B cell (primary cell): ENCODE measurements around the gene MRTFB. TPM values are rescaled to one million over a fixed set of nuclear protein-coding genes. Genes with fewer than 3 reads are reported as not detected.

Experiments
- ATAC-seq: fragments of 200-7000 bp; cut with Tn5 transposase; one replicate; pipeline ENCODE4 v1.10.0; 2021; ENCODE audit warnings: low read depth, mild to moderate bottlenecking, moderate number of reproducible peaks, moderate library complexity
- CTCF ChIA-PET: fragments of 350-600 bp; sonication (Branson Sonifier 250); formaldehyde crosslinking; loops from one replicate; lab custom pipeline; 2021; ENCODE audit warnings: antibody characterized with exemption, inconsistent platforms; lab: Charles Lee
- POLR2A ChIA-PET: fragments of 350-600 bp; sonication (Branson Sonifier 250); formaldehyde crosslinking; loops from one replicate; lab custom pipeline; 2021; ENCODE audit warnings: antibody characterized with exemption; lab: Charles Lee
- DNase-seq: peaks from one replicate; pipeline ENCODE4 v3.0.0; 2013
- H2AFZ ChIP-seq: 2 replicates; pipeline ENCODE4 v1.6.1; 2012; ENCODE audit warnings: mild to moderate bottlenecking, low read depth, low read length; ENCODE audit not compliant: insufficient read depth, poor library complexity, severe bottlenecking
- H3K27ac ChIP-seq, 2 donors: 1 replicate in 1 of 2; 2 replicates in 1 of 2; pipeline ENCODE4 v1.5.1; 2012 to 2013; ENCODE audit warnings: low read length in 2 of 2, mild to moderate bottlenecking in 2 of 2, moderate library complexity in 1 of 2
- H3K27me3 ChIP-seq, 4 experiments: fragments of 200-600 bp in 1 of 4; sonication (generic) in 1 of 4; replicated peaks in 1 of 4; 1 replicate in 2 of 4; 2 replicates in 2 of 4; pipeline versions ENCODE4 v1.6.1 to v1.7.0; 2013 to 2016; ENCODE audit warnings: low read length in 3 of 4, mild to moderate bottlenecking in 2 of 4, mixed read lengths in 1 of 4, moderate library complexity in 1 of 4; ENCODE audit not compliant: insufficient read depth in 4 of 4, control insufficient read depth in 3 of 4; ENCODE audit errors: control extremely low read depth in 1 of 4
- H3K36me3 ChIP-seq, 2 experiments: replicated peaks in 1 of 2; 1 replicate in 1 of 2; 2 replicates in 1 of 2; pipeline versions ENCODE4 v1.6.1 to v1.7.1; 2013; ENCODE audit warnings: low read length in 1 of 2; ENCODE audit not compliant: insufficient read depth in 2 of 2, control insufficient read depth in 1 of 2; ENCODE audit errors: control extremely low read depth in 1 of 2, extremely low read depth in 1 of 2
- H3K4me1 ChIP-seq, 2 donors: fragments of 200-600 bp in 1 of 2; sonication (generic) in 1 of 2; 1 replicate in 1 of 2; 2 replicates in 1 of 2; pipeline versions ENCODE4 v1.5.1 to v1.6.1; 2013 to 2017; ENCODE audit warnings: low read length in 2 of 2; ENCODE audit not compliant: control insufficient read depth in 2 of 2, insufficient read depth in 2 of 2
- H3K4me2 ChIP-seq: replicated peaks from 2 replicates; pipeline ENCODE3; 2012; ENCODE audit warnings: mild to moderate bottlenecking, low read depth, low read length; ENCODE audit not compliant: poor library complexity, severe bottlenecking
- H3K4me3 ChIP-seq, 5 experiments: fragments of 200-600 bp in 1 of 5; sonication (generic) in 1 of 5; 1 replicate in 3 of 5; 2 replicates in 2 of 5; pipeline versions ENCODE4 v1.5.1 to v1.7.0; 2011 to 2016; ENCODE audit warnings: low read length in 4 of 5, mild to moderate bottlenecking in 4 of 5, low read depth in 2 of 5, control low read depth in 1 of 5, moderate library complexity in 1 of 5; ENCODE audit not compliant: insufficient read depth in 1 of 5; ENCODE audit errors: control extremely low read depth in 1 of 5, extremely low read depth in 1 of 5
- H3K79me2 ChIP-seq: fragments of 200-600 bp; sonication (generic); one replicate; pipeline ENCODE4 v1.6.0; 2016; ENCODE audit warnings: low read length; ENCODE audit not compliant: control insufficient read depth, insufficient read depth
- H3K9ac ChIP-seq: fragments of 200-600 bp; sonication (generic); 2 replicates; pipeline ENCODE4 v1.6.1; 2017; ENCODE audit warnings: mild to moderate bottlenecking, low read length, moderate library complexity
- H3K9me3 ChIP-seq, 3 donors: one replicate each; pipeline versions ENCODE4 v1.6.1 to v1.7.1; 2013; ENCODE audit warnings: low read length in 2 of 3; ENCODE audit not compliant: control insufficient read depth in 2 of 3, insufficient read depth in 1 of 3; ENCODE audit errors: control extremely low read depth in 1 of 3
- H4K20me1 ChIP-seq: 2 replicates; pipeline ENCODE4 v1.6.0; 2012; ENCODE audit warnings: mild to moderate bottlenecking, low read length; ENCODE audit not compliant: insufficient read depth, control insufficient read depth, poor library complexity, severe bottlenecking
- H3K27ac Mint-ChIP-seq: one replicate; pipeline ENCODE4 v1.8.0; 2021; ENCODE audit warnings: mixed read lengths
- H3K27me3 Mint-ChIP-seq: one replicate; pipeline ENCODE4 v1.8.0; 2021; ENCODE audit warnings: mixed read lengths
- H3K4me1 Mint-ChIP-seq: one replicate; pipeline ENCODE4 v1.8.0; 2021; ENCODE audit warnings: mixed read lengths
- H3K4me3 Mint-ChIP-seq: one replicate; pipeline ENCODE4 v1.8.0; 2021; ENCODE audit warnings: mixed read lengths
- H3K9me3 Mint-ChIP-seq: one replicate; pipeline ENCODE4 v1.8.0; 2022; ENCODE audit warnings: mixed read lengths; ENCODE audit not compliant: insufficient read depth
- EZH2 ChIP-seq: IDR thresholded peaks from 2 replicates; pipeline ENCODE4 v1.6.1; 2012; ENCODE audit warnings: borderline replicate concordance, low read depth, mild to moderate bottlenecking, moderate library complexity, low read length; ENCODE audit not compliant: insufficient read depth, poor library complexity, severe bottlenecking
- WGBS: methylation state at CpG from one replicate; pipeline ENCODE4 v1.1.5; 2013; ENCODE audit warnings: missing lambda C conversion rate; ENCODE audit not compliant: insufficient coverage; 5-methylcytosine and 5-hydroxymethylcytosine counted together
- intact Hi-C: fragments of 100-400 bp; cut with micrococcal nuclease; formaldehyde crosslinking; loops from one replicate; pipeline ENCODE4 v1.10.0; 2022
- polyA plus RNA-seq: library from polyadenylated mRNA; depleted of rRNA; stranded (reverse); fragments of >200 nt; gene quantifications from 2 replicates; pipeline ENCODE4 v1.2.3, GENCODE V29; 2012
- total RNA-seq, 2 donors: library from RNA; stranded (reverse); fragments of 120-200 nt in 1 of 2; gene quantifications; 1 replicate in 1 of 2; 2 replicates in 1 of 2; pipeline versions ENCODE4 v1.2.3 to v1.2.4, GENCODE V29; 2013 to 2022
- TF ChIP-seq, protein P1 (sequence below): fragments of 200-600 bp; IDR thresholded peaks from one replicate; pipeline ENCODE4 v1.8.0; 2022; ENCODE audit warnings: antibody characterized with exemption, mild to moderate bottlenecking

The MRTFB gene
- total and polyA plus RNA-seq, 2 donors (not counting 1 experiment from before 2014, with no cell fraction given) = 6.6 to 39.5 TPM

DNA sequence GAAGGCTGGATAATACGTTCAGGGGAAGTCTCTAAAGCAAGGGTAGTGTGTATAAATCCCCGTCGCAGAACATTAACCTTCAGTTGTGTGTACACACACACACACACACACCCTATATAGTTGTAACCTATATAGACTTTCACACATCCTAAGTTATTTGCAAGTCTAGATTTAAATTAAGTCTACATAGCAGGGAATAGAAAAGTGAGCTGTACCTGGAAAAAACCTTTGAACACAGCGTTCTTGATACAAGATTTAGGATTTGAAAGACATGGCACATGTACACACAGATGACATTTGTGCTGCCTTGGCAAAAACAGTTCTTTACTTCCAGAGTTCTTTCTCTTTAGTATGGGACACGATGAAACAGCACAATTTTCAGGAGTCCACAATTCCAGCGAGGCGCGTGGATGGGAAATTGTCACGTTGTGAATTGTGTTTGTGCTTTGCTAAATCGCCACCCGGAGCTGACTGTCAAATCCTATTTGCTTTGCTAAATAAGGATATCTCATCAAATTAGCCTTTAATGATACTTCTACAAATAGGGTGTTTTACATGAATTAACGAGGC lies 233.9 kb downstream of the MRTFB start:
- WGBS = 90% methylated on average over 2 of the region's 12 CpGs
- H3K36me3 ChIP-seq = no peaks in the 10 kb centered on the region
- H3K4me1 ChIP-seq = peaks cover 37 to 42% of the 10 kb centered on the region in 2 donors
- peaks cover 0 to 25% (median 13%) of the 10 kb centered on the region in 4 experiments for H3K27me3 ChIP-seq
- H3K27me3 Mint-ChIP-seq = peaks cover 15% of the 10 kb centered on the region
- no peak overlapping the region for H3K27ac Mint-ChIP-seq
- H3K79me2 ChIP-seq = no peaks in the 10 kb centered on the region
- TF ChIP-seq, protein P1, sequence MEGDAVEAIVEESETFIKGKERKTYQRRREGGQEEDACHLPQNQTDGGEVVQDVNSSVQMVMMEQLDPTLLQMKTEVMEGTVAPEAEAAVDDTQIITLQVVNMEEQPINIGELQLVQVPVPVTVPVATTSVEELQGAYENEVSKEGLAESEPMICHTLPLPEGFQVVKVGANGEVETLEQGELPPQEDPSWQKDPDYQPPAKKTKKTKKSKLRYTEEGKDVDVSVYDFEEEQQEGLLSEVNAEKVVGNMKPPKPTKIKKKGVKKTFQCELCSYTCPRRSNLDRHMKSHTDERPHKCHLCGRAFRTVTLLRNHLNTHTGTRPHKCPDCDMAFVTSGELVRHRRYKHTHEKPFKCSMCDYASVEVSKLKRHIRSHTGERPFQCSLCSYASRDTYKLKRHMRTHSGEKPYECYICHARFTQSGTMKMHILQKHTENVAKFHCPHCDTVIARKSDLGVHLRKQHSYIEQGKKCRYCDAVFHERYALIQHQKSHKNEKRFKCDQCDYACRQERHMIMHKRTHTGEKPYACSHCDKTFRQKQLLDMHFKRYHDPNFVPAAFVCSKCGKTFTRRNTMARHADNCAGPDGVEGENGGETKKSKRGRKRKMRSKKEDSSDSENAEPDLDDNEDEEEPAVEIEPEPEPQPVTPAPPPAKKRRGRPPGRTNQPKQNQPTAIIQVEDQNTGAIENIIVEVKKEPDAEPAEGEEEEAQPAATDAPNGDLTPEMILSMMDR = no peak
- no peak for TF ChIP-seq EZH2
- H3K9me3 Mint-ChIP-seq = no peaks in the 10 kb centered on the region
- H3K4me3 ChIP-seq = no peak overlapping the region
- peaks cover 0 to 7% (median 0%) of the 10 kb centered on the region in 3 donors for H3K9me3 ChIP-seq
- ChIA-PET POLR2A (no interaction called here), CTCF (no interaction called here)
- H3K27ac ChIP-seq = no peak overlapping the region
- H3K4me1 Mint-ChIP-seq = peaks cover 34% of the 10 kb centered on the region
- H3K9ac ChIP-seq = no peak overlapping the region
- intact Hi-C loops = loop anchor here (5.0 to 10.0 kb wide), 2 partner anchors 47 to 100 kb away; no protein-coding TSS in a partner anchor
- no peaks in the 10 kb centered on the region for H4K20me1 ChIP-seq
- H2AFZ ChIP-seq = no peak overlapping the region
- ATAC-seq = no peak
- no peak overlapping the region for H3K4me3 Mint-ChIP-seq
- no peak overlapping the region for H3K4me2 ChIP-seq
- DNase-seq = no peak

DNA sequence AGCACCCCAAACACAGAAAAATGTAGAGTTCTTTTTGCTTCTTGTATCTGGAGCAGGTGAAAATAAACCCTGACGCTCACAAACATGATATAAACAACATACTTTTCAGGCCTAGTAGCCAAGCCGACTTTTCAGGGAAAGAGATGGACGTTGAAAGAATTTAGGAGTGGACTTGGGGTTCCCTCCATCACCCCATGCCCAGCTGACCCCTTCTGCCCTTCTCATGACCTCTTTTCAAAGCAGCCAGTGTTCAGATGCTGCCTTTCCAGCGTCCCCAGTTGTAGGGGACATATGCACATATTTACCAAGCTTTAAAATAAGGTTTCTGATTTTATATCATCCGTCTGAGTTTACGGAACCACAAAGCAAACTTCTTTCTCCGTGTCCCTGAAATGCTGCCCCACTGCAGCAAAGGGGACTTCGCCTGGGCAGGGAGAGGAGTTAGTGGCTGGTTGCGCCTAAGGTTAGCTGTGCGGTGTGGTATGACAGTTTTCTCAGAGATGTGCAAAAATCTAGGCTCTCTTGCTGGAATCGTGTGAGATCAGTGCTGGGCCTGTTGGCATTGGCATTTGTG lies 235.5 kb downstream of the MRTFB start:
- ChIA-PET POLR2A (no interaction called here), CTCF (no interaction called here)
- no peak overlapping the region for H3K9ac ChIP-seq
- H2AFZ ChIP-seq = no peak overlapping the region
- intact Hi-C loops = loop anchor here (10.0 kb wide), 1 partner anchor 98 kb away; no protein-coding TSS in a partner anchor
- no peaks in the 10 kb centered on the region for H3K9me3 Mint-ChIP-seq
- H3K4me1 ChIP-seq = peaks cover 37 to 42% of the 10 kb centered on the region in 2 donors
- no peak overlapping the region for H3K4me3 ChIP-seq
- ATAC-seq (no peak), DNase-seq (no peak)
- no peak overlapping the region for H3K27ac ChIP-seq
- H3K27me3 ChIP-seq = peaks cover 0 to 26% (median 12%) of the 10 kb centered on the region in 4 experiments
- peaks cover 33% of the 10 kb centered on the region for H3K4me1 Mint-ChIP-seq
- peaks cover 11% of the 10 kb centered on the region for H3K27me3 Mint-ChIP-seq
- no peak overlapping the region for H3K4me2 ChIP-seq
- H3K4me3 Mint-ChIP-seq = no peak overlapping the region
- 98% methylated on average over 7 of the region's 11 CpGs for WGBS
- no peaks in the 10 kb centered on the region for H3K36me3 ChIP-seq
- H3K79me2 ChIP-seq = no peaks in the 10 kb centered on the region
- no peak overlapping the region for H3K27ac Mint-ChIP-seq
- H4K20me1 ChIP-seq = no peaks in the 10 kb centered on the region
- TF ChIP-seq EZH2 = no peak
- TF ChIP-seq, protein P1 = no peak
- peaks cover 0 to 16% (median 0%) of the 10 kb centered on the region in 3 donors for H3K9me3 ChIP-seq
